ENCODE measurements around the gene FPR1.
"Not testable (repeated sequence)": the region's sequence is repeated elsewhere in the genome, so short reads cannot be mapped to it uniquely, and the experiment has no call there.

The FPR1 gene

GRCh38 chr19:51779181-51779580 is 27.5 kb upstream of the FPR1 start:
- no peak for DNase-seq

- DNase-seq = peak; percentile 37
Observed at GRCh38 chr19:51777570-51778462, 26.1 kb upstream of the FPR1 start.

GRCh38 chr19:51776561-51776960 is 24.9 kb upstream of the FPR1 start:
- not testable (repeated sequence) for DNase-seq

GRCh38 chr19:51772977-51773376 is 21.3 kb upstream of the FPR1 start:
- no peak for DNase-seq

GRCh38 chr19:51771376-51772130 is 19.9 kb upstream of the FPR1 start:
- no peak for DNase-seq

GRCh38 chr19:51766461-51766860 is 14.8 kb upstream of the FPR1 start:
- DNase-seq = no peak

GRCh38 chr19:51765086-51765485 is 13.4 kb upstream of the FPR1 start:
- DNase-seq = no peak

GRCh38 chr19:51761696-51762095 is 10.0 kb upstream of the FPR1 start:
- DNase-seq = no peak

- no peak for DNase-seq
Observed at GRCh38 chr19:51760697-51761356, 9.1 kb upstream of the FPR1 start, which contains the start of gene FPR2. Gene FPR2 (plus strand): TSS chr19:51761180. CDS start chr19:51768659, 7,479 bp downstream.

GRCh38 chr19:51755571-51755970 is 3.9 kb upstream of the FPR1 start:
- no peak for DNase-seq

GRCh38 chr19:51754770-51755169 is 3.1 kb upstream of the FPR1 start:
- no peak for DNase-seq

- DNase-seq = no peak
Observed at GRCh38 chr19:51754109-51754508, 2.4 kb upstream of the FPR1 start.

GRCh38 chr19:51750400-51751094 is 1.1 kb downstream of the FPR1 start:
- no peak for DNase-seq

GRCh38 chr19:51749979-51750378 is 1.7 kb downstream of the FPR1 start:
- no peak for DNase-seq

GRCh38 chr19:51746731-51747130 is 4.9 kb downstream of the FPR1 start:
- no peak for DNase-seq

GRCh38 chr19:51743405-51743804 is 8.3 kb downstream of the FPR1 start:
- no peak for DNase-seq

GRCh38 chr19:51742789-51743188 is 8.9 kb downstream of the FPR1 start:
- DNase-seq = no peak

- no peak for DNase-seq
Observed at GRCh38 chr19:51740356-51740755, 11.3 kb downstream of the FPR1 start.

GRCh38 chr19:51739466-51740213 is 12.0 kb downstream of the FPR1 start:
- no peak for DNase-seq

- not testable (repeated sequence) for DNase-seq
Observed at GRCh38 chr19:51738523-51738922, 13.2 kb downstream of the FPR1 start.

- DNase-seq = no peak
Observed at GRCh38 chr19:51737924-51738323, 13.8 kb downstream of the FPR1 start.

- DNase-seq = no peak
Observed at GRCh38 chr19:51737389-51737788, 14.3 kb downstream of the FPR1 start.
